ENCODE data around the gene IFT172.

IFT172 gene

DNA sequence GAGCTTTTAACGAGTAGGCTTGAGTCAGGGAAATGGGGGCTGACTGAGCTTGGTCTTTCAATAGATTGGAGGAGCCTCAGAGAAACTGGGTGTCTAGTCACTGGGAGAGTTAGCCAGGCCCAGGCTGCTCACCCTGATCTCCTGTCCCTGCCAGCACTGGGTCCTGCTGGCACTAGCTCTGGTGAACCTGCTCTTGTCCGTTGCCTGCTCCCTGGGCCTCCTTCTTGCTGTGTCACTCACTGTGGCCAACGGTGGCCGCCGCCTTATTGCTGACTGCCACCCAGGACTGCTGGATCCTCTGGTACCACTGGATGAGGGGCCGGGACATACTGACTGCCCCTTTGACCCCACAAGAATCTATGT is 46.6 kb downstream of the IFT172 start:
- no peak overlapping the region for H3K4me3 ChIP-seq (ENCODE audit: low read length, poor library complexity, severe bottlenecking)
- H3K9ac ChIP-seq (ENCODE audit: low read depth, low read length, poor library complexity, severe bottlenecking) = no peak overlapping the region
- H3F3A ChIP-seq (ENCODE audit: low read depth) = no peaks in the 10 kb centered on the region
- no peak overlapping the region for H3K4me2 ChIP-seq (ENCODE audit: low read depth, low read length, poor library complexity, severe bottlenecking)
- H3K27me3 ChIP-seq (ENCODE audit: insufficient read depth, low read length, poor library complexity, severe bottlenecking) = no peaks in the 10 kb centered on the region
- peaks cover 38% of the 10 kb centered on the region for H3K36me3 ChIP-seq (ENCODE audit: insufficient read depth, low read length)
- no peaks in the 10 kb centered on the region for H3K79me2 ChIP-seq (ENCODE audit: insufficient read depth, low read length)
- H4K20me1 ChIP-seq (ENCODE audit: insufficient read depth, low read length, poor library complexity, severe bottlenecking) = no peaks in the 10 kb centered on the region
- no peaks in the 10 kb centered on the region for H3K9me2 ChIP-seq (replicated peaks; ENCODE audit: low read depth, low read length)
- no peak overlapping the region for H2AFZ ChIP-seq (ENCODE audit: low read length)
- TF ChIP-seq, protein P1, sequence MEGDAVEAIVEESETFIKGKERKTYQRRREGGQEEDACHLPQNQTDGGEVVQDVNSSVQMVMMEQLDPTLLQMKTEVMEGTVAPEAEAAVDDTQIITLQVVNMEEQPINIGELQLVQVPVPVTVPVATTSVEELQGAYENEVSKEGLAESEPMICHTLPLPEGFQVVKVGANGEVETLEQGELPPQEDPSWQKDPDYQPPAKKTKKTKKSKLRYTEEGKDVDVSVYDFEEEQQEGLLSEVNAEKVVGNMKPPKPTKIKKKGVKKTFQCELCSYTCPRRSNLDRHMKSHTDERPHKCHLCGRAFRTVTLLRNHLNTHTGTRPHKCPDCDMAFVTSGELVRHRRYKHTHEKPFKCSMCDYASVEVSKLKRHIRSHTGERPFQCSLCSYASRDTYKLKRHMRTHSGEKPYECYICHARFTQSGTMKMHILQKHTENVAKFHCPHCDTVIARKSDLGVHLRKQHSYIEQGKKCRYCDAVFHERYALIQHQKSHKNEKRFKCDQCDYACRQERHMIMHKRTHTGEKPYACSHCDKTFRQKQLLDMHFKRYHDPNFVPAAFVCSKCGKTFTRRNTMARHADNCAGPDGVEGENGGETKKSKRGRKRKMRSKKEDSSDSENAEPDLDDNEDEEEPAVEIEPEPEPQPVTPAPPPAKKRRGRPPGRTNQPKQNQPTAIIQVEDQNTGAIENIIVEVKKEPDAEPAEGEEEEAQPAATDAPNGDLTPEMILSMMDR (conservative IDR thresholded peaks at IDR 0.05; ENCODE audit: low read length) = no peak
- TF ChIP-seq EZH2phosphoT487 (IDR thresholded peaks at IDR 0.05; ENCODE audit: borderline replicate concordance) = no peak
- no peaks in the 10 kb centered on the region for H3K4me1 ChIP-seq (ENCODE audit: insufficient read depth, low read length, poor library complexity, severe bottlenecking)
- no peaks in the 10 kb centered on the region for H3K9me3 ChIP-seq (ENCODE audit: insufficient read depth, low read depth, low read length)

DNA sequence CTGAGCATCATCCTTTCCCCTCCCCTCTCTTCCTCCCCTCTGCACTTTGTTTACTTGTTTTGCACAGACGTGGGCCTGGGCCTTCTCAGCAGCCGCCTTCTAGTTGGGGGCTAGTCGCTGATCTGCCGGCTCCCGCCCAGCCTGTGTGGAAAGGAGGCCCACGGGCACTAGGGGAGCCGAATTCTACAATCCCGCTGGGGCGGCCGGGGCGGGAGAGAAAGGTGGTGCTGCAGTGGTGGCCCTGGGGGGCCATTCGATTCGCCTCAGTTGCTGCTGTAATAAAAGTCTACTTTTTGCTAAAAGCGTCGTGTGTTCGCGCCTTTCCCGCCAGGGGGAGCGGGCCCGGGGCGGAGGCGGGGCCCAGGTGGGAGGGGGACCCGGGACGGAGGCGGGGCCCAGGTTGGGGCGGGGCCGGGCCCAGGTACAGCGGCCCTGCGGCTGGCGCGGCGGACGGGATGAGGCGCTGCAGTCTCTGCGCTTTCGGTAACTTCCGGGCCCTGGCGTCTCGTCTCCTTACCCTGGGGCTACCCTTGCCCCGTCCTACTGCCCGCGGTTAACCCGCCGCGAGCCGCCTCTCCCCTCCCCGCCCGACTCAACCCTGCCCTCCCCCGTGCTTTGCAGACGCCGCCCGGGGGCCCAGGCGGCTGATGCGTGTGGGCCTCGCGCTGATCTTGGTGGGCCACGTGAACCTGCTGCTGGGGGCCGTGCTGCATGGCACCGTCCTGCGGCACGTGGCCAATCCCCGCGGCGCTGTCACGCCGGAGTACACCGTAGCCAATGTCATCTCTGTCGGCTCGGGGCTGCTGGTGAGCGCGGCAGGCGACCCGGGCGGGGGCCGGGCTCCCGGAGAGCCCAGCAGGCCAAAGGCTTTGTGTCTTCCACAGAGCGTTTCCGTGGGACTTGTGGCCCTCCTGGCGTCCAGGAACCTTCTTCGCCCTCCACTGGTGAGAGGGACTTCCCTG is 47.3 kb downstream of the IFT172 start, which contains the start of gene KRTCAP3:
TSS of gene KRTCAP3 (plus strand) at position 424 of the 962 bp plus-strand sequence. CDS start at position 456, 32 bp downstream.
- Histone ChIP-seq H3K4me1 (ENCODE audit: insufficient read depth, low read length, poor library complexity, severe bottlenecking) (no peaks in the 10 kb centered on the region), H3K27me3 (ENCODE audit: insufficient read depth, low read length, poor library complexity, severe bottlenecking) (no peaks in the 10 kb centered on the region), H3K4me3 (ENCODE audit: low read length, poor library complexity, severe bottlenecking) (no peak within 1 kb of the TSS), H2AFZ (ENCODE audit: low read length) (no peak within 1 kb of the TSS), H3K9ac (ENCODE audit: low read depth, low read length, poor library complexity, severe bottlenecking) (no peak within 1 kb of the TSS), H3F3A (ENCODE audit: low read depth) (no peaks in the 10 kb centered on the region), H3K9me2 (replicated peaks; ENCODE audit: low read depth, low read length) (no peaks in the 10 kb centered on the region), H4K20me1 (ENCODE audit: insufficient read depth, low read length, poor library complexity, severe bottlenecking) (no peaks in the 10 kb centered on the region), H3K9me3 (ENCODE audit: insufficient read depth, low read depth, low read length) (no peaks in the 10 kb centered on the region), H3K79me2 (ENCODE audit: insufficient read depth, low read length) (no peaks in the 10 kb centered on the region), H3K4me2 (ENCODE audit: low read depth, low read length, poor library complexity, severe bottlenecking) (no peak within 1 kb of the TSS), H3K36me3 (ENCODE audit: insufficient read depth, low read length) (peaks cover 41% of the 10 kb centered on the region)
- no peak for TF ChIP-seq EZH2phosphoT487 (IDR thresholded peaks at IDR 0.05; ENCODE audit: borderline replicate concordance)
- TF ChIP-seq, protein P1 (conservative IDR thresholded peaks at IDR 0.05; ENCODE audit: low read length) = no peak

DNA sequence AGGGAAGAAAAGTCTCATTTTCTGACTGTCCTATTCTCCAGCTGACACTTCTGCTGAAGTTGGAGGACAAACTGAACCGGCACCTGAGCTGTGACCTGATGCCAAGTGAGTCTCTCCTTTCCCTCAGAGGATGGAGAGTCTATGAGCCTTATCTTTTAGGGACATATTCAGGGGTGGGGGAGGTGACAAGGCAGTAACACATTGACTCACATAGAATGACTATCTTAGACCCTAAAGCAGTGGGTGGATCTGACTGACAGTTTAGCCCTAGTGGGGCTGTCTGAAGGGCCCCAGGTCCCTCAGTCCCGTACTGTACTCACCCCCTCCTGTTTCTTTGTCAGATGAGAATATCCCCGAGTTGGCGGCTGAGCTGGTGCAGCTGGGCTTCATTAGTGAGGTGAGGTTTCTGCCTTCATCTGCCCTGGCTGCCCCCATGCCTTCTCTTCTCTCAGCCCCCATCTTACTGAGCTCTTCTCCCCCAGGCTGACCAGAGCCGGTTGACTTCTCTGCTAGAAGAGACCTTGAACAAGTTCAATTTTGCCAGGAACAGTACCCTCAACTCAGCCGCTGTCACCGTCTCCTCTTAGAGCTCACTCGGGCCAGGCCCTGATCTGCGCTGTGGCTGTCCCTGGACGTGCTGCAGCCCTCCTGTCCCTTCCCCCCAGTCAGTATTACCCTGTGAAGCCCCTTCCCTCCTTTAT is 48.2 kb downstream of the IFT172 start:
- Histone ChIP-seq H3K4me1 (ENCODE audit: insufficient read depth, low read length, poor library complexity, severe bottlenecking) (no peaks in the 10 kb centered on the region), H3K36me3 (ENCODE audit: insufficient read depth, low read length) (peaks cover 50% of the 10 kb centered on the region), H3K4me3 (ENCODE audit: low read length, poor library complexity, severe bottlenecking) (no peak overlapping the region), H3K9me3 (ENCODE audit: insufficient read depth, low read depth, low read length) (no peaks in the 10 kb centered on the region), H3K9ac (ENCODE audit: low read depth, low read length, poor library complexity, severe bottlenecking) (no peak overlapping the region), H3K4me2 (ENCODE audit: low read depth, low read length, poor library complexity, severe bottlenecking) (no peak overlapping the region), H3K27me3 (ENCODE audit: insufficient read depth, low read length, poor library complexity, severe bottlenecking) (no peaks in the 10 kb centered on the region), H2AFZ (ENCODE audit: low read length) (no peak overlapping the region), H3F3A (ENCODE audit: low read depth) (no peaks in the 10 kb centered on the region), H4K20me1 (ENCODE audit: insufficient read depth, low read length, poor library complexity, severe bottlenecking) (no peaks in the 10 kb centered on the region), H3K9me2 (replicated peaks; ENCODE audit: low read depth, low read length) (no peaks in the 10 kb centered on the region), H3K79me2 (ENCODE audit: insufficient read depth, low read length) (no peaks in the 10 kb centered on the region)
- TF ChIP-seq, protein P1 (conservative IDR thresholded peaks at IDR 0.05; ENCODE audit: low read length) = no peak
- no peak for TF ChIP-seq EZH2phosphoT487 (IDR thresholded peaks at IDR 0.05; ENCODE audit: borderline replicate concordance)

Measured in Loucy (cell line).